Bronchial epithelial cell (primary cell): ENCODE data around the gene KDSR. TPM values are rescaled to one million over a fixed set of nuclear protein-coding genes. Genes with fewer than 3 reads are reported as not detected.

Experiments used
- DNase-seq: peaks from one replicate; pipeline ENCODE4 v3.0.0-alpha.2; 2010; ENCODE audit warnings: low read depth
- FAIRE-seq: peaks from 2 replicates; lab custom pipeline; 2011; peaks lifted over from hg19 to GRCh38; lab: Jason Lieb, UNC
- H3K27me3 ChIP-seq: 2 replicates; pipeline ENCODE4 v1.5.1; 2011; ENCODE audit warnings: low read length; ENCODE audit not compliant: control insufficient read depth, insufficient read depth
- H3K36me3 ChIP-seq: 2 replicates; pipeline ENCODE4 v1.5.1; 2011; ENCODE audit warnings: low read length; ENCODE audit not compliant: control insufficient read depth, insufficient read depth
- H3K4me3 ChIP-seq: 2 replicates; pipeline ENCODE4 v1.5.1; 2011; ENCODE audit warnings: mild to moderate bottlenecking, low read depth, low read length, control low read depth
- total RNA-seq: library from RNA; depleted of rRNA; stranded (reverse); fragments of >200 nt; gene quantifications from 2 replicates; pipeline ENCODE4 v1.2.1, GENCODE V29; 2014
- TF ChIP-seq, protein P1 (sequence below): IDR thresholded peaks from 2 replicates; pipeline ENCODE4 v1.5.1; 2011; ENCODE audit warnings: mild to moderate bottlenecking, moderate library complexity, low read length, control low read depth, inconsistent platforms; ENCODE audit not compliant: insufficient read depth, severe bottlenecking

Gene KDSR
- total RNA-seq, 1 donor from 2014 or later: 40.5 TPM

DNA sequence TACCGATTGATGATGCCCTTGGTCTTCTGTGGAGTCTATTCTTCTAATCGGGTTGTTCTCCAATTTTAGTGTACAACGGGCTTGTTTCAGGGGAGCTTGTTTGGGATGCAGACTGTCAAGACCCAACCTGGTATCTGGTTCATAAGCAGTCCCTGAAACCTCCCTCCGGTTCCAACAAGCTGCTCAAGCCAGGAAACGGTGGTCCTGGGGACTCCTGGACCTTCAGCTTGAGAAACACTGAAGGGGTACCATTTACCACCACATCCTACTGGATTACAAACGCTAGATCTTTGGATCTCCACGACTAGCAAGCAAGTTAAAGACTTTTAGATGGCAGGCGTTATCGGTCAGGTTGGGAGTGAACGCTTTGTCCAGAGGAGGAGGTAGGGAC is 49.5 kb downstream of the KDSR start:
- TF ChIP-seq, protein P1, sequence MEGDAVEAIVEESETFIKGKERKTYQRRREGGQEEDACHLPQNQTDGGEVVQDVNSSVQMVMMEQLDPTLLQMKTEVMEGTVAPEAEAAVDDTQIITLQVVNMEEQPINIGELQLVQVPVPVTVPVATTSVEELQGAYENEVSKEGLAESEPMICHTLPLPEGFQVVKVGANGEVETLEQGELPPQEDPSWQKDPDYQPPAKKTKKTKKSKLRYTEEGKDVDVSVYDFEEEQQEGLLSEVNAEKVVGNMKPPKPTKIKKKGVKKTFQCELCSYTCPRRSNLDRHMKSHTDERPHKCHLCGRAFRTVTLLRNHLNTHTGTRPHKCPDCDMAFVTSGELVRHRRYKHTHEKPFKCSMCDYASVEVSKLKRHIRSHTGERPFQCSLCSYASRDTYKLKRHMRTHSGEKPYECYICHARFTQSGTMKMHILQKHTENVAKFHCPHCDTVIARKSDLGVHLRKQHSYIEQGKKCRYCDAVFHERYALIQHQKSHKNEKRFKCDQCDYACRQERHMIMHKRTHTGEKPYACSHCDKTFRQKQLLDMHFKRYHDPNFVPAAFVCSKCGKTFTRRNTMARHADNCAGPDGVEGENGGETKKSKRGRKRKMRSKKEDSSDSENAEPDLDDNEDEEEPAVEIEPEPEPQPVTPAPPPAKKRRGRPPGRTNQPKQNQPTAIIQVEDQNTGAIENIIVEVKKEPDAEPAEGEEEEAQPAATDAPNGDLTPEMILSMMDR: no peak
- Histone ChIP-seq H3K4me3 (no peak overlapping the region), H3K36me3 (no peaks in the 10 kb centered on the region), H3K27me3 (peaks cover 1% of the 10 kb centered on the region)
- DNase-seq (no peak), FAIRE-seq (no peak)

DNA sequence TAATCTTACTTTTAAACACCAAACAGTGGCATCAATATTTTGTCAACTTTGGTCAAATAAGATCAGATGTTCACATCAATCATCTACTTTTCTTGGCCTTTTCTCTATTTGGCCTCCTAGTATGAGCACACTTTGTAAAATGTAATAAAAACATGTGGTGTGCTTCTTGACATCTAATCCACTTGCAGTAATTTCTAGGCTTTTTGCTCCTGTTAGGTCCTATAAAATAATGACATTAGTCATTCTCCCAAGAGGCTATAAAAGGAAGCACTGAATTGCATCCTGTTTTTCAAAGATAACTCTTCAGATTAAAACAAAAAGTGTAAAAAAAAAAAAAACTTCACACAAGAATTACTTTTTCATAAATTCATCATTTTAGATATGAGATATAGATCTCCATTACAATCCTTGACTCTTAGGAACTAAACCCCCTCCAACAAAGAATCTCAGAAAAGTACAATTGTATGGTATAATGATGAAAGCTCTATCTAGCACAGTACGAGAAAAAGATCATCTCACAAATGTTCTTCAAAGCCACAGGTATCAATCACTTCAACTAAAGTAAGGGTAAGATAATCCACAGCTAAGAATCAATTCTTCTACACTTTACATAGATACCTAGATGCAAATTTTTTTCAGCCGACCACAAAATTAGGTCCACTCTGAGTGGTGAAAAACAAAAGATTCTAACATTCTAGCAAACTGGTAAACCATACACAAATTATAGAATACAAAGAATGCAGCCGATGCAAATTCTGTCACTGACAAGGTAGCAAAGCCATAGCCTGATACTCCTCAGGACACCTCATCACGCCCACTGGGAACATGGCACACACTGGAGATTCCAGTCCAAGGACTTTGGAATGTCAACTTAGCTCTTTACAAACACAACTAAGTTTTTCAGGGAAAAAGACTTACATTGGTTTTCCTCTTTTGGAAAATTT is 50.1 kb downstream of the KDSR start:
- FAIRE-seq (no peak), DNase-seq (no peak)
- Histone ChIP-seq H3K36me3 (no peaks in the 10 kb centered on the region), H3K4me3 (no peak overlapping the region), H3K27me3 (peaks cover 1% of the 10 kb centered on the region)
- TF ChIP-seq, protein P1: no peak

DNA sequence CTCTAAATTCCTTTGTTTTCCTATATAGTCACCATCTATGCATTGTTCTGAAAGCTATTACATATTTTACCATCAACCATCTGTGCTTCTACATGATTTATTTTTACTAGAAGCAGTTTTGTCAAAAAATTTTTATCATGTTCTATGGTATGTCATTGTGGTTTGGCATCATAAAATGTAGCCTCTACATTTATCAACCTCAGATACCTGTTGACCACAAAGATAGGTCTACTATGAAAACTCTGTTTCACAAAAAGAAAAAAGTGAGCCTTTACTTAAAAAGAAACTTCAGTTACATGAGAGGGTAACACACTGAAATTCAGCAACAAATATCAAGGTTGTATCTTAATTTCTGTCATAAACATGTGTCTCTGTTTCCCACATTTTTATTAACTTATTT is 51.1 kb downstream of the KDSR start:
- TF ChIP-seq, protein P1: no peak
- Histone ChIP-seq H3K27me3 (peaks cover 1% of the 10 kb centered on the region), H3K4me3 (no peak overlapping the region), H3K36me3 (no peaks in the 10 kb centered on the region)
- FAIRE-seq: no peak
- no peak for DNase-seq

- Histone ChIP-seq H3K4me3 (no peak overlapping the region), H3K27me3 (peaks cover 1% of the 10 kb centered on the region)
Observed at GRCh38 chr18:63315131-63315662, 51.8 kb downstream of the KDSR start.

DNA sequence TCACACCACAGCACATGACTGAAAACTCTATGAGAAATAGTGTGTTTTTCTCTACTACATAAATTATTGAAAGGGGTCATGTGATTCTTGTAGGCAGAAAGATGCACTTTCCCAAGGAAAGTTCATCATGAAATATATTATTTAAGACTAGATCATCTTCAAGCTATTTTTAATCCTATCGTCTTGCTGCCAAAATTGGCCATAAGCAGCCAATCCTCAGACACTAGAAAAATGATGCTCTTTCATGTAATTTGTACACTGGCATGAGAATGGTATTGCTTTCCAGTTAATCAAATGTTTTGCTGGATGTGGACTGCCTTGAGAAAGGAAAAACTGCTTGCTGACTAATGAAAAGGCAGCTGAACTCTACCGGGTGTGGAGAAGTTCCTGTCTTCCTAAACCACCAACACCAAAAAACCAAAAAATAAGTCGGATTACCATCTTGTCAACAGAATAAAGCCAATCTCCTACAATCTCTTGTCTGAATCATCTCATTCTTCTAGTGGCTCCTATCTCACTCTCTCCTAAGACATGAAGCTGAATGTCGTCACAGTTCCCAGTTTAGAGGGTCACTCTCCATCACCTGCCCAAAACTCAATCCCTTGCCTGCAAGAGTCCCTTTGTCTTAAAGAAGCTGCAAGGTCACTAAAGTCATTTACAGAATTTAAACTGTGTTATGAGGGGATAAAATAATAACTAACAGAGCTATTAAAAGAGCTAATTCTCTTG is 52.8 kb downstream of the KDSR start:
- Histone ChIP-seq H3K27me3 (peaks cover 1% of the 10 kb centered on the region), H3K4me3 (no peak overlapping the region), H3K36me3 (no peaks in the 10 kb centered on the region)
- DNase-seq (no peak), FAIRE-seq (no peak)
- TF ChIP-seq, protein P1: no peak

More at GRCh38 chr18:63315131-63315662, 51.8 kb downstream of the KDSR start:
- TF ChIP-seq, protein P1: no peak
- DNase-seq (no peak), FAIRE-seq (no peak)
- no peaks in the 10 kb centered on the region for H3K36me3 ChIP-seq
